Measurements from ENCODE around the gene ZNF273.

Gene ZNF273

DNA sequence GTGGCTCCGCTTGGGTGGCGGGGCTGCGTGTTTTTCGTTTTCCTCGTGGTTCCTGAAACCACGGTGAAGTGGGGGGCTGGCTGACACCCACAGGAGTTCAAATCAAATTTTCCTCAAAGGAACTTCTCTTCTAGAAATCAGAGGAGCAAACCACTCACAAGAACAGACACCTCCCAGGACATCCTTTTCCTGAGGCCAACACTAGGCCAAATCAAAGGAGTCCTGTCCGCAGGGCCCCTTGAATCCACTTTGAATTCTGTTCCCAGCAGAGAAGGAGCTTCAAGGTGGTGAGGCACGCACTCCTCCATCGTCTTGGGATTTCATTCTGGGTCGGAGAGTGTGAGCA, 29.9 kb upstream of the ZNF273 start:
- DNase-seq (ENCODE audit: low spot score), result no peak
- in situ Hi-C loops (cut with MboI; ENCODE audit: low sequenced_read_pairs, unreplicated experiment), result no loop called here
- TF ChIP-seq, protein P1, sequence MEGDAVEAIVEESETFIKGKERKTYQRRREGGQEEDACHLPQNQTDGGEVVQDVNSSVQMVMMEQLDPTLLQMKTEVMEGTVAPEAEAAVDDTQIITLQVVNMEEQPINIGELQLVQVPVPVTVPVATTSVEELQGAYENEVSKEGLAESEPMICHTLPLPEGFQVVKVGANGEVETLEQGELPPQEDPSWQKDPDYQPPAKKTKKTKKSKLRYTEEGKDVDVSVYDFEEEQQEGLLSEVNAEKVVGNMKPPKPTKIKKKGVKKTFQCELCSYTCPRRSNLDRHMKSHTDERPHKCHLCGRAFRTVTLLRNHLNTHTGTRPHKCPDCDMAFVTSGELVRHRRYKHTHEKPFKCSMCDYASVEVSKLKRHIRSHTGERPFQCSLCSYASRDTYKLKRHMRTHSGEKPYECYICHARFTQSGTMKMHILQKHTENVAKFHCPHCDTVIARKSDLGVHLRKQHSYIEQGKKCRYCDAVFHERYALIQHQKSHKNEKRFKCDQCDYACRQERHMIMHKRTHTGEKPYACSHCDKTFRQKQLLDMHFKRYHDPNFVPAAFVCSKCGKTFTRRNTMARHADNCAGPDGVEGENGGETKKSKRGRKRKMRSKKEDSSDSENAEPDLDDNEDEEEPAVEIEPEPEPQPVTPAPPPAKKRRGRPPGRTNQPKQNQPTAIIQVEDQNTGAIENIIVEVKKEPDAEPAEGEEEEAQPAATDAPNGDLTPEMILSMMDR (IDR thresholded peaks at IDR 0.05; ENCODE audit: borderline replicate concordance, control extremely low read depth, extremely low read depth, insufficient read depth, missing control alignments), result no peak

- DNase-seq (ENCODE audit: low spot score), result no peak
- in situ Hi-C loops (cut with MboI; ENCODE audit: low sequenced_read_pairs, unreplicated experiment), result no loop called here
Observed at GRCh38 chr7:64873517-64873916, 29.6 kb upstream of the ZNF273 start.

DNA sequence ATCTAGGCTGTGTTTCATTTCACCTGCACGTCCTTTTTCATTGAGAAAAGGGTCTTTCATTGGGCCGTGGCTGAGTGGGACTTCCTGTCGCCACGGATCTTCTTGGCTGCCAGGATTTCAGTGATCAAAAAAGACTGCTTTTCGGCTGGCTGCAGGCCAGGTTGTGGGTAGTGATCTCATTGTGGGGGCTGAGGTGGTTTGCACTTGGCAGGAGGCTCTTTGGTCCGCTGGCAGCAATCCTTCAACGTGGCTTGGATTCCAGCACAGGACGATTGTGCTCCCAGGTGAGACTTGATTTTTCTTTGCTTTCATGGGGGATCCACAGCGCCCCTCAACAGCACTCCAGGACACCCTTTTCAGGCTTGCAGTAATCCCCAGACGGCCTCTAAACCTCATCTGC, 29.0 kb upstream of the ZNF273 start:
- no peak for DNase-seq (ENCODE audit: low spot score)
- in situ Hi-C loops (cut with MboI; ENCODE audit: low sequenced_read_pairs, unreplicated experiment), result no loop called here
- TF ChIP-seq, protein P1 (IDR thresholded peaks at IDR 0.05; ENCODE audit: borderline replicate concordance, control extremely low read depth, extremely low read depth, insufficient read depth, missing control alignments), result no peak

More at GRCh38 chr7:64873517-64873916, 29.6 kb upstream of the ZNF273 start:
- TF ChIP-seq, protein P1 (IDR thresholded peaks at IDR 0.05; ENCODE audit: borderline replicate concordance, control extremely low read depth, extremely low read depth, insufficient read depth, missing control alignments), result no peak

GRCh38 chr7:64874562-64875250, 28.4 kb upstream of the ZNF273 start:
- DNase-seq (ENCODE audit: low spot score), result peak; percentile 12
- in situ Hi-C loops (cut with MboI; ENCODE audit: low sequenced_read_pairs, unreplicated experiment), result no loop called here
- TF ChIP-seq, protein P1 (IDR thresholded peaks at IDR 0.05; ENCODE audit: borderline replicate concordance, control extremely low read depth, extremely low read depth, insufficient read depth, missing control alignments), result no peak

DNA sequence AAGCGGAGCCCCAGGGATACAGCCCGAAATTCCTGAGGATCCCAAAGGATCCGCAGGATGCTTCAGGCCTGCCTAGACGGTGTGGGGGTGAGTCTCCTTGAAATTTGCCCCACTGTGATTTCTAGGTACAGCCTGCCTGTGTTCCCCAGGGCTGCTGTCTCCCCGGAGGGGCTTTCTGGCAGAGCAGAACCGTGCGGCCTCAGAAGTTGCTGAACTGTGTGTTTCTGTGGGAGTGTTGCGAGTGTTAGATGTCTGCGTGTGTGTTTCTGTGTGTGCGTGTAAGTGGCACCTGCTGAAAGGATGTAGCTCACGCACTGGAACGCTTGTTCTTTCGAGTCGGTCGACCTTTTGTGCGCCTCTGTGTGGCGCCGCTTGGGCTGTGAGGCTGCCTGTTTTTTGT, 27.8 kb upstream of the ZNF273 start:
- TF ChIP-seq, protein P1 (IDR thresholded peaks at IDR 0.05; ENCODE audit: borderline replicate concordance, control extremely low read depth, extremely low read depth, insufficient read depth, missing control alignments), result no peak
- no peak for DNase-seq (ENCODE audit: low spot score)
- in situ Hi-C loops (cut with MboI; ENCODE audit: low sequenced_read_pairs, unreplicated experiment), result no loop called here

DNA sequence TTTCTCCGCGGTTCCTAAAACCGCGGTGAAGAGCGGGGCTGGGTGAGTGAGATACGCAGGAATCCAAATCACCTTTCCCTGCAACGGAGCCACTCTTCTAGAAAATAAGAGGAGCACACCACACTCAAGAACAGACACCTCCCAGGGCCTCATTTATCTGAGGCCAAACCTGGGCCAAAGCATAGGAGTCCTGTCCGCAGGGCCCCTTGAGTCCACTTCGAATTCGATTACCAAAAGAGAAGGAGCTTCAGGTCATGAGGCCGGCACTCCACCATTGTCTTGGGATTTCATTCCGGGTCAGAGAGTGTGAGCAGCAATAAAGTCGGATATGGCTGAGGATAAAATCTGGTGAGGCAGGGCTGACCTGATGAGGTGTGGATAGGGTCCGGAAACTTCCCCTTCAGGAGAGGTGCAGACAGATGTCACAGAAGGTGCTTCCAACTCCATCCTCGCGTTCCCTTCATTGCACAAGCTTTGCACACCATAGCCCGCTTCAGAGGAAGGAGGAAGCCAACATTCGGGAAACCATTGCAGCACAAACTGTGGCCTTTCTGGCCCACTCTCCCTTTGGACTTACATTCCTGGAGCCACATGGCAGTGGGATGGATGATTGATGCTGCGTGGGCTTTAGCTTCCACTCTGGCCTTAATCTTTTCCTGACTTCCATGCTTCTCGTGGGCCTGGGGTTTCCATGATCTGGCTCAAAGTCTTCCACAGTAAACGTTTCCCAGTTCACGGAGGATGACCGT, 27.2 kb upstream of the ZNF273 start:
- DNase-seq (ENCODE audit: low spot score), result no peak
- in situ Hi-C loops (cut with MboI; ENCODE audit: low sequenced_read_pairs, unreplicated experiment), result no loop called here
- TF ChIP-seq, protein P1 (IDR thresholded peaks at IDR 0.05; ENCODE audit: borderline replicate concordance, control extremely low read depth, extremely low read depth, insufficient read depth, missing control alignments), result no peak
